ENCODE results near the gene CDRT15L2.
"Not testable (repeated sequence)": the region's sequence is repeated elsewhere in the genome, so short reads cannot be mapped to it uniquely, and the experiment has no call there.

Gene CDRT15L2

DNA sequence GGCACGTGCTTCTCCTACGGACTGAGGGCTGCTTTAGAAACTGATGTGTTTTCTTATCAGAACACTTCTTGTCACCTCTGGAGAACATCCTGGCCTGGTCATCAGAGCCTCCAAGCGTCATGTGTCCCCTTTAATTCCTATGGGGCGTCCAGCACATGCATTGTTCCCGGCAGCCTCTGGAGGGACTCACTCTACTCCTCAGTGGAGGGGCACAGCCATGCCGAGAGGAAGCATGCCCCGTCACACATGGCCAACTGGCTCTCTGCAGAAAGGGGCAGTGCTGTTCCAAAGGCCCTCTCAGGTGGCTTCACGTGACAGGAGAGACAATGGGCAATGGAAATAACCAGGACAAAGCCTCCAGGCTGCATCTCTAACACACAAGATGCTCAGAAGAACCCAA is 31.8 kb downstream of the CDRT15L2 start:
- H3K9me3 Mint-ChIP-seq = no peaks in the 10 kb centered on the region
- peaks cover 4% of the 10 kb centered on the region for H3K4me1 Mint-ChIP-seq (ENCODE audit: low read depth)
- no peaks in the 10 kb centered on the region for H3K27me3 Mint-ChIP-seq
- no peaks in the 10 kb centered on the region for H3K36me3 Mint-ChIP-seq (ENCODE audit: low read depth)
- intact Hi-C loops (cut with micrococcal nuclease) = no loop called here
- no peak overlapping the region for H3K4me3 Mint-ChIP-seq
- no peak overlapping the region for H3K27ac Mint-ChIP-seq

DNA sequence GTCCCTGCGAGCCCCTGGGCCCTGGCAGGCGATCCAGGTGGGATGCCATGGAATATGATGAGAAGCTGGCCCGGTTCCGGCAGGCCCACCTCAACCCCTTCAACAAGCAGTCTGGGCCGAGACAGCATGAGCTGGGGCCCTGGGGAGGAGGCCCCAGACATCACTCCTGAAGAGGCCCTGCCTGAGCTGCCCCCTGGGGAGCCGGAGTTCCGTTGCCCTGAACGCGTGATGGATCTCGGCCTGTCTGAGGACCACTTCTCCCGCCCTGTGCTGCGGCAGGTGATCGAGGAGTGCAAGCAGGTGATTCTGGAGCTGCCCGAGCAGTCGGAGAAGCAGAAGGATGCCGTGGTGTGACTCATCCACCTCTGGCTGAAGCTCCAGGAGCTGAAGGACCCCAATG is 33.1 kb downstream of the CDRT15L2 start:
- H3K36me3 Mint-ChIP-seq (ENCODE audit: low read depth) = no peaks in the 10 kb centered on the region
- peaks cover 4% of the 10 kb centered on the region for H3K4me1 Mint-ChIP-seq (ENCODE audit: low read depth)
- H3K27me3 Mint-ChIP-seq = no peaks in the 10 kb centered on the region
- H3K4me3 Mint-ChIP-seq = no peak overlapping the region
- no peaks in the 10 kb centered on the region for H3K9me3 Mint-ChIP-seq
- intact Hi-C loops (cut with micrococcal nuclease) = no loop called here
- no peak overlapping the region for H3K27ac Mint-ChIP-seq

DNA sequence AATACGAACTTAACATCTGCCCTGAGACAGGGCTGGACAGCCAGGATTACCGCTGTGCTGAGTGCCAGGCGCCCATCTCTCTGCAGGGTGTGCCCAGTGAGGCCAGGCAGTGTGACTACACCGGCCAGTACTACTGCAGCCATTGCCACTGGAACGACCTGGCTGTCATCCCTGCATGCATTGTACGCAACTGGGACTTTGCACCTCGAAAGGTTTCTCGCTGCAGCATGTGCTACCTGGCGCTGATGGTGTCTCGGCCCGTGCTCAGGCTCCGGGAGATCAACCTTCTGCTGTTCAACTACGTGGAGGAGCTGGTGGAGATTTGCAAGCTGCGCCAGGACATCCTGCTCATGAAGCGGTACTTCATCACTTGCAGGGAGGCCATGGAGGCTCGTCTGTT is 33.7 kb downstream of the CDRT15L2 start:
- Mint-ChIP-seq H3K4me1 (ENCODE audit: low read depth) (peaks cover 4% of the 10 kb centered on the region), H3K4me3 (no peak overlapping the region), H3K27ac (no peak overlapping the region), H3K36me3 (ENCODE audit: low read depth) (no peaks in the 10 kb centered on the region), H3K27me3 (no peaks in the 10 kb centered on the region), H3K9me3 (no peaks in the 10 kb centered on the region)
- intact Hi-C loops (cut with micrococcal nuclease) = no loop called here

DNA sequence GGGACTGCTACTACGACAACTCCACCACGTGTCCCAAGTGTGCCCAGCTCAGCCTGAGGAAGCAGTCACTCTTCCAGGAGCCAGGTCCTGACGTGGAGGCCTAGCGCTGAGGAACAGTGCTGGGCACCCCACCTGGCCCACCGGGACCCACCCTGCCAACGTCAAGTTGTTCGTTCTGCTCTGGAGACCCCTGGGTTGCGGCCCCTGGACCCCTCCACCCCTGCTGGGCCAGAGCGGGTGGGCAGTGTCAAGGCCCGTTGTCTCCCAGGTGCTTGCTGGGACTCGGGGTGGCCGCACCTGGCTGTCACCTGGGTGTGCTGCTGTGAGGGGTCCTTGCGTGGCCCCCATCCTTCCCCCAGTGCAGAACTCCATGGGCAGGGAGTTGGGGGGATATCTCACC is 34.4 kb downstream of the CDRT15L2 start:
- H3K9me3 Mint-ChIP-seq = no peaks in the 10 kb centered on the region
- no peaks in the 10 kb centered on the region for H3K36me3 Mint-ChIP-seq (ENCODE audit: low read depth)
- no peak overlapping the region for H3K4me3 Mint-ChIP-seq
- intact Hi-C loops (cut with micrococcal nuclease) = no loop called here
- H3K4me1 Mint-ChIP-seq (ENCODE audit: low read depth) = peaks cover 4% of the 10 kb centered on the region
- no peaks in the 10 kb centered on the region for H3K27me3 Mint-ChIP-seq
- H3K27ac Mint-ChIP-seq = no peak overlapping the region

DNA sequence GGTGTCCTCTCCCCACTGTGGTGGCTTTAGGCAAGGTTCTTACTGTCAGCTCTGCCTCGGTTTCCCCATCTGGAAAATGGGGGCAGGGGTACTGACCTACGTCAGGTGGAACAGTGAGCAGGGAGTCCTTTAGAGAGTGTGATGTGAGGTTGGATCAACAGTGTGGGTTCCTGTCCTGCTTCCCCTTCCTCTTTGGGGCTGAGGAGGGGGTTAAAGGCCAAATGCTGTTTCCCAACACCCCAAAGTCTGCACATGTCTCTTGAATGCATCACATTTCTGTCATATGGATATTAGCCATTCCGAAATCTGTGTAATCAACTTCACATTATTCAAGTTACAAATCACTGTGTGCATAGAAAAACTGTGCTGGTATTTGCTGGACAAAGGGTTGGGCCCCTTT is 35.9 kb downstream of the CDRT15L2 start:
- H3K27me3 Mint-ChIP-seq; H3K27ac Mint-ChIP-seq; H3K4me1 Mint-ChIP-seq (ENCODE audit: low read depth); H3K4me3 Mint-ChIP-seq; H3K36me3 Mint-ChIP-seq (ENCODE audit: low read depth); intact Hi-C loops (cut with micrococcal nuclease); H3K9me3 Mint-ChIP-seq: not testable (repeated sequence)
